NCI-H2227 treated with DMSO at 0.1 percent for 48 hours (cell line): ENCODE measurements around the gene DDIT4L.
"Not testable (repeated sequence)": the region's sequence is repeated elsewhere in the genome, so short reads cannot be mapped to it uniquely, and the experiment has no call there.

Experiments
- DNase-seq: peaks from one replicate; lab custom pipeline; 2025; lab: John Stamatoyannopoulos, UW

The DDIT4L gene

DNA sequence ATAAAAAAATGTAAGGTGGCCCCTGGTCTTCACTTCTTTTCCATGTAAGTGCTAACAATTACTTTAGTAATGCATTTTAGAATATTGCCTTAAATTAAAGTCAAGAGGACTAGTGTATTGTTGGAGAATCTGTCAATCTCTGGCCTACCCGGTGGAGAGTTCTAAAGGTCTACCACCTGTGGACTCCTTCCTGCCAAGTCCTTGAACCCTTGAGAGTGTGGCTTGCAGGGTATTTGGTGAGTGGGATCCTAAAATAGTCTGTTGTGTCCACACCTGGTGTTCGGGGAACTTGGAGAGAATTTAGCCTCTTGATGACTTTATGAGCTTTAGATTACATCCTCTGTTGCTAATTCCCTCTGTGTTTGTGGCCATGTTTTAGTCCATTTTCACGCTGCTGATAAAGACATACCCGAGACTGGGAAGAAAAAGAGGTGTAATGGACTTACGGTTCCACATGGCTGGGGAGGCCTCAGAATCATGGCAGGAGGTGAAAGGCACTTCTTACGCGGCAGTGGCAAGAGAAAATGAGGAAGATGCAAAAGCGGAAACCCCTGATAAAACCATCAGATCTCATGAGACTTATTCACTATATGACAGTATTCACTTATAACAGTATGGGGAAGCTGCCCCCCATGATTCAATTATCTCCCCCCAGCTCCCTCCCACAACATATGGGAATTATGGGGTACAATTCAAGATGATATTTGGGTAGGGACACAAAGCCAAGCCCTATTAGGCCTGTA, 23.8 kb downstream of the DDIT4L start:
- DNase-seq: no peak

- DNase-seq: no peak
Measured at GRCh38 chr4:100165809-100166208, 24.5 kb downstream of the DDIT4L start.

DNA sequence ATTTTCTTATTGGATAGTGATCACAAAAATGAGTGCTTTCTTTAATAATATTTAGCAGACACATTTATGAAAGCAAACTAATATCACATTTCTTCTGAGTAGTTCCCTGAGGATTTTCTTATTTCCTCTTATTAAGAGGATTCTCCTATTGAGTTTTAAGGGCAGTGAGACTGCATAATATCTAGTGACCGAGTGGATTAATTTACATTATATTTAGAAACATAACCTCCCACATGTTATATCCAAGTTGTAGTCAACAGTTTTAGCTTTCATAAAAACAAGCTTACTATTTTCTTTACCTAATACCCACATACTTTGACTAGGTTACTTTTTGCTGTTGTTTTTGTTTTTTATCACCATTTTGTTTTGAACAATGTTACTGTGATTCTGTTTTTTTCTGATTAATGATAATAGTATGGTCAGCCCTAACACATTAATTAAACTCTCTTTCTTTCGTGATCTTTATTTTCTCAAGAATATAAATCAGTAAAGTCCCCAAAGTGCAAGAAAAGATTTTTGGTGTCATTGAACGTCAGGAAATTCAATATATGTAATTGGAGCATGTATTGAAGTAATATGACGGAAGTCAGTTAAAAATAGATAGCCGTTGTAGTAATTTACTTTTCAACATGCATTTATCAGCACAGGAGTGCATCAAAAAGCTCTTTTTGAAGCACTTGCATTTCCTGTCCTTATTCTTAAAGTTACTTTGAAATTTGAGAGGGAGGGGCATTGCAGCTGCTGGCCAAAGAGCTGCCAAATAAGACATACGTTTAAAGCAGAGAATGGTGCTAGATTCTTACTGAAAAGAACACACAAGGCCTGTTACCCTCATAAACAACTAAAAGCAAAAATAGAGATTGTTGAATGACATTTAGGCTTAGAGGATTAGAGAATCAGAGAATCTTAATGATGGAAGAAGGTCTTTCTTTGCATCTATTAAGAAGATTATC, 25.2 kb downstream of the DDIT4L start:
- no peak for DNase-seq

GRCh38 chr4:100162027-100162685, 28.1 kb downstream of the DDIT4L start:
- no peak for DNase-seq

DNA sequence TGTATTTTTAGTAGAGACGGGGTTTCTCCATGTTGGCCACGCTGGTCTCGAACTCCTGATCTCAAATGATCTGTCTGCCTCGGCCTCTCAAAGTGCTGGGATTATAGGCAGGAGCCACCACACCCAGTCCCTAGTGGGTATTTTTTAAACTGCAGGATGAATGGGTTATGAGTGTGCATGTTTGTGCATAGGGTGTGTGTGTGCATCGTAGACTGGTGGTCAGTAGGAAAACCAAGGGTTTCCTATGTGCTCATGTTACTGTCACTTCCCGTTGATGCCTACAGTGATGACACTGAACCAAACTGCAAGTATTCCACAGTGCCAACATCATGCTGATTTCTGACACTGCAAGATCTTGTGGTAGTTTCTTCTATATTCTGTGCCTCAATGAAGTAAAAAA, 41.1 kb downstream of the DDIT4L start:
- DNase-seq: no peak

GRCh38 chr4:100147684-100148083, 42.6 kb downstream of the DDIT4L start:
- no peak for DNase-seq

DNA sequence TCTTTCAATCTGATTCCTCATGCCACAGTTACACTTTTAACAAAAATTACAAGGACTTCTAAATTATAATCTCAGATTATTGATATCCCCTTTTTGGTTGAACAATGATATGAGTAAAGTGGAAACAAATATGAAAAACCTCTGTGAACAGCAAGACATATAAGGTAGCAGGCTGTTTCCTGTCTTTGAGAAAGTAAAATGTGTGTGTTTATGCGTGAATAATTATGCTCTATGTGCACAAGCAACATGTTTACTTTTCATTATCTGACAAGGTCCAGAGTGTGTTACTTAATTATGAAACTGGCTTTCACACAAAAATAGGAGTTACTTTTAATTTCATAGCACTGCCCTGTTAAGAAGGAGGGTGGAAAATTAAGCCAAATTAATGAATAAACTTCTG, 43.1 kb downstream of the DDIT4L start:
- no peak for DNase-seq

GRCh38 chr4:100146756-100147155, 43.5 kb downstream of the DDIT4L start:
- no peak for DNase-seq

DNA sequence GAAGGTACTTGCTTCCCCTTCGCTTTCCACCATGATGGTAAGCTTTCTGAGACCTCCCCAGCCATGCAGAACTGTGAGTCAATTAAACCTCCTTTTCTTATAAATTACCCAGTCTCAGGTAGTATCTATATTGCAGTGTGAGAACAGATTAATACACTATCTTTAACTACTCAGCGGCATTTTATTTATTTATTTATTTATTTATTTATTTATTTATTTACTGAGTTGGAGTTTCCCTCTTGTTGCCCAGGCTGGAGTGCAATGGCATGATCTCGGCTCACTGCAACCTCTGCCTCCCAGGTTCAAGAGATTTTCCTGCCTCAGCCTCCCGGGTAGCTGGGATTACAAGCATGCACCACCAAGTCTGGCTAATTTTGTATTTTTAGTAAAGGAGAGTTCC, 52.9 kb downstream of the DDIT4L start:
- not testable (repeated sequence) for DNase-seq
